MM.1S (cell line): ENCODE measurements around the gene FOXP1.

ENCODE experiments used
- DNase-seq: peaks from one replicate; pipeline ENCODE4 v3.0.0-alpha.2; 2015
- H2AFZ ChIP-seq: fragments of 300-600 bp; sonication (generic); 2 replicates; pipeline ENCODE4 v1.6.0; 2016; ENCODE audit warnings: antibody characterized with exemption, low read length
- H3F3A ChIP-seq: fragments of 300-600 bp; sonication (generic); 2 replicates; pipeline ENCODE4 v1.6.1; 2016; ENCODE audit warnings: mild to moderate bottlenecking, antibody characterized with exemption, low read length, moderate library complexity, mixed read lengths; ENCODE audit not compliant: insufficient read depth
- H3K27ac ChIP-seq: fragments of 300-600 bp; sonication (generic); 2 replicates; pipeline ENCODE4 v1.5.1; 2016; ENCODE audit warnings: mild to moderate bottlenecking, low read length
- H3K27me3 ChIP-seq: fragments of 300-600 bp; sonication (generic); replicated peaks from 2 replicates; pipeline ENCODE4 v1.6.0; 2016; ENCODE audit warnings: low read length; ENCODE audit not compliant: insufficient read depth
- H3K36me3 ChIP-seq: fragments of 300-600 bp; sonication (generic); replicated peaks from 2 replicates; pipeline ENCODE4 v1.6.1; 2016; ENCODE audit warnings: mild to moderate bottlenecking, low read length, mixed read lengths; ENCODE audit not compliant: insufficient read depth
- H3K4me1 ChIP-seq: fragments of 300-600 bp; sonication (generic); 2 replicates; pipeline ENCODE4 v1.6.1; 2016; ENCODE audit warnings: low read length, mixed read lengths
- H3K4me2 ChIP-seq: fragments of 300-600 bp; sonication (generic); 2 replicates; pipeline ENCODE4 v1.6.0; 2016; ENCODE audit warnings: low read depth, low read length
- H3K4me3 ChIP-seq: fragments of 300-600 bp; sonication (generic); 2 replicates; pipeline ENCODE4 v1.5.1; 2016; ENCODE audit warnings: low read length, mixed read lengths
- H3K79me2 ChIP-seq: fragments of 300-600 bp; sonication (generic); 2 replicates; pipeline ENCODE4 v1.6.1; 2016; ENCODE audit warnings: mixed run types, low read length, mixed read lengths
- H3K9ac ChIP-seq: fragments of 300-600 bp; sonication (generic); 2 replicates; pipeline ENCODE4 v1.6.1; 2016; ENCODE audit warnings: low read length, mixed read lengths
- H3K9me2 ChIP-seq: fragments of 300-600 bp; sonication (generic); replicated peaks from 2 replicates; pipeline ENCODE4 v1.6.1; 2016; ENCODE audit warnings: mild to moderate bottlenecking, low read length, mixed read lengths; ENCODE audit not compliant: insufficient read depth
- H3K9me3 ChIP-seq: fragments of 300-600 bp; sonication (generic); replicated peaks from 2 replicates; pipeline ENCODE4 v1.6.1; 2016; ENCODE audit warnings: mild to moderate bottlenecking, low read length, mixed read lengths; ENCODE audit not compliant: insufficient read depth
- H4K20me1 ChIP-seq: fragments of 300-600 bp; sonication (generic); 2 replicates; pipeline ENCODE4 v1.6.1; 2016; ENCODE audit warnings: mild to moderate bottlenecking, low read length, moderate library complexity, mixed read lengths; ENCODE audit not compliant: insufficient read depth
- EZH2 ChIP-seq: fragments of 300-600 bp; sonication (generic); optimal IDR thresholded peaks from 2 replicates; pipeline ENCODE3; 2017; ENCODE audit warnings: low read depth, mild to moderate bottlenecking, antibody characterized with exemption, low read length, mixed read lengths
- EZH2phosphoT487 ChIP-seq: fragments of 300-600 bp; sonication (generic); IDR thresholded peaks from 2 replicates; pipeline ENCODE4 v1.6.1; 2018; ENCODE audit warnings: antibody characterized with exemption, low read length
- TF ChIP-seq, protein P1 (sequence below): fragments of 300-600 bp; sonication (generic); IDR thresholded peaks from 2 replicates; pipeline ENCODE4 v1.5.1; 2016; ENCODE audit warnings: antibody characterized with exemption, low read length, mixed read lengths

The FOXP1 gene

GRCh38 chr3:71447803-71448202 lies 135.7 kb downstream of the FOXP1 start:
- Histone ChIP-seq H3K4me2 (no peak overlapping the region), H3K4me3 (no peak overlapping the region), H3K27ac (no peak overlapping the region), H3K36me3 (no peaks in the 10 kb centered on the region), H3K79me2 (no peaks in the 10 kb centered on the region), H4K20me1 (no peaks in the 10 kb centered on the region), H3K9ac (no peak overlapping the region), H3F3A (peaks cover 35% of the 10 kb centered on the region), H3K27me3 (no peaks in the 10 kb centered on the region), H3K9me3 (no peaks in the 10 kb centered on the region), H2AFZ (no peak overlapping the region), H3K4me1 (peaks cover 56% of the 10 kb centered on the region), H3K9me2 (no peaks in the 10 kb centered on the region)
- DNase-seq: no peak
- TF ChIP-seq EZH2 (no peak), EZH2phosphoT487 (no peak)
- TF ChIP-seq, protein P1, sequence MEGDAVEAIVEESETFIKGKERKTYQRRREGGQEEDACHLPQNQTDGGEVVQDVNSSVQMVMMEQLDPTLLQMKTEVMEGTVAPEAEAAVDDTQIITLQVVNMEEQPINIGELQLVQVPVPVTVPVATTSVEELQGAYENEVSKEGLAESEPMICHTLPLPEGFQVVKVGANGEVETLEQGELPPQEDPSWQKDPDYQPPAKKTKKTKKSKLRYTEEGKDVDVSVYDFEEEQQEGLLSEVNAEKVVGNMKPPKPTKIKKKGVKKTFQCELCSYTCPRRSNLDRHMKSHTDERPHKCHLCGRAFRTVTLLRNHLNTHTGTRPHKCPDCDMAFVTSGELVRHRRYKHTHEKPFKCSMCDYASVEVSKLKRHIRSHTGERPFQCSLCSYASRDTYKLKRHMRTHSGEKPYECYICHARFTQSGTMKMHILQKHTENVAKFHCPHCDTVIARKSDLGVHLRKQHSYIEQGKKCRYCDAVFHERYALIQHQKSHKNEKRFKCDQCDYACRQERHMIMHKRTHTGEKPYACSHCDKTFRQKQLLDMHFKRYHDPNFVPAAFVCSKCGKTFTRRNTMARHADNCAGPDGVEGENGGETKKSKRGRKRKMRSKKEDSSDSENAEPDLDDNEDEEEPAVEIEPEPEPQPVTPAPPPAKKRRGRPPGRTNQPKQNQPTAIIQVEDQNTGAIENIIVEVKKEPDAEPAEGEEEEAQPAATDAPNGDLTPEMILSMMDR: no peak

- H3K9me2 ChIP-seq: no peaks in the 10 kb centered on the region
- no peaks in the 10 kb centered on the region for H3K27me3 ChIP-seq
- H3K79me2 ChIP-seq: no peaks in the 10 kb centered on the region
- H3K4me2 ChIP-seq: no peak overlapping the region
- no peaks in the 10 kb centered on the region for H3K9me3 ChIP-seq
- H3F3A ChIP-seq: peaks cover 35% of the 10 kb centered on the region
- no peak overlapping the region for H3K4me3 ChIP-seq
- H2AFZ ChIP-seq: no peak overlapping the region
- H3K36me3 ChIP-seq: no peaks in the 10 kb centered on the region
- DNase-seq: no peak
- H3K4me1 ChIP-seq: peaks cover 56% of the 10 kb centered on the region
- H4K20me1 ChIP-seq: no peaks in the 10 kb centered on the region
- H3K9ac ChIP-seq: no peak overlapping the region
- H3K27ac ChIP-seq: no peak overlapping the region
- TF ChIP-seq EZH2phosphoT487: no peak
- TF ChIP-seq, protein P1: no peak
- no peak for TF ChIP-seq EZH2
These were observed 136.3 kb downstream of the FOXP1 start for GRCh38 chr3:71447197-71447596.

DNA sequence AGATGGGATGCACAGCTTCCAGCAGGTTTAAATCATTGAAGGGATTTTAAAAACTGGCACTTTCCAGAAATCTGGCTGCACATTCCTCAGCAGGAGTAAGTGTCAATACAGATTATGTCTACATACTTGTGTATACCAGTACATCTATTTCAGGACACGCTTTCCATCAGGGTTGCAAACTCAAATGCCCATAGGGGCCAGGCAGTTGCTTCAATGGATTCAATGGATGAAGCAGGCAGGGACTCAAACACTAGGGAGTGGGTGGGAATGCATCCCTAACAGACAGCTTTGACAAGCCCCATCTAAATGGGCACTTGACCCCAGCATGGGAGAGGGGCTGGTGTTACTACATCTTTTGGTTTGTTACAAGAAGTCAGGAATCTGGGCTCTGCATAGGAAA lies 136.8 kb downstream of the FOXP1 start:
- no peaks in the 10 kb centered on the region for H3K36me3 ChIP-seq
- no peak overlapping the region for H2AFZ ChIP-seq
- peaks cover 35% of the 10 kb centered on the region for H3F3A ChIP-seq
- no peaks in the 10 kb centered on the region for H3K79me2 ChIP-seq
- DNase-seq: no peak
- no peak overlapping the region for H3K27ac ChIP-seq
- no peaks in the 10 kb centered on the region for H3K9me3 ChIP-seq
- TF ChIP-seq EZH2phosphoT487 (no peak), EZH2 (no peak)
- TF ChIP-seq, protein P1: no peak
- H4K20me1 ChIP-seq: no peaks in the 10 kb centered on the region
- peaks cover 54% of the 10 kb centered on the region for H3K4me1 ChIP-seq
- no peaks in the 10 kb centered on the region for H3K9me2 ChIP-seq
- no peak overlapping the region for H3K9ac ChIP-seq
- no peak overlapping the region for H3K4me3 ChIP-seq
- H3K4me2 ChIP-seq: no peak overlapping the region
- H3K27me3 ChIP-seq: no peaks in the 10 kb centered on the region
